Natural killer cell treated with Interleukin-12 subunit alpha and Interleukin-12 subunit beta and Interleukin-15 and Interleukin-18, amount 100 ng/mL, for 72 hours (primary cell): ENCODE results near the gene KCNK3. TPM values are rescaled to one million over a fixed set of nuclear protein-coding genes. Genes with fewer than 3 reads are reported as not detected.

ENCODE experiments used
- ATAC-seq, 2 donors: fragments of 150-1000 bp; cut with Tn5 transposase in 1 of 2; sonication (Bioruptor Pico), chemical (Tn5 transposase) in 1 of 2; 2 replicates each; pipeline ENCODE4 v1.10.0; 2021
- DNase-seq: peaks from one replicate; pipeline ENCODE4 v3.0.0; 2022; ENCODE audit warnings: low spot score
- H3K27ac Mint-ChIP-seq, 2 donors: 1 replicate in 1 of 2; 2 replicates in 1 of 2; pipeline ENCODE4 v1.8.0; 2022; ENCODE audit warnings: mixed read lengths in 2 of 2, mild to moderate bottlenecking in 1 of 2, moderate library complexity in 1 of 2
- H3K27me3 Mint-ChIP-seq, 2 donors: 1 replicate in 1 of 2; 2 replicates in 1 of 2; pipeline ENCODE4 v1.8.0; 2022; ENCODE audit warnings: mixed read lengths in 2 of 2
- H3K36me3 Mint-ChIP-seq: one replicate; pipeline ENCODE4 v1.8.0; 2022; ENCODE audit warnings: mixed read lengths
- H3K4me1 Mint-ChIP-seq, 2 donors: 1 replicate in 1 of 2; 2 replicates in 1 of 2; pipeline ENCODE4 v1.8.0; 2022; ENCODE audit warnings: low read depth in 2 of 2, mixed read lengths in 2 of 2, mild to moderate bottlenecking in 1 of 2
- H3K4me3 Mint-ChIP-seq: one replicate; pipeline ENCODE4 v1.8.0; 2022; ENCODE audit warnings: mixed read lengths
- H3K9me3 Mint-ChIP-seq: 2 replicates; pipeline ENCODE4 v1.8.0; 2022; ENCODE audit warnings: mixed read lengths
- total RNA-seq, 2 donors: library from RNA; stranded (reverse); gene quantifications; one replicate each; pipeline ENCODE4 v1.2.3, GENCODE V29; 2022

KCNK3 gene
- total RNA-seq, 2 donors from 2014 or later = not detected

GRCh38 chr2:26729311-26729710 is 36.8 kb downstream of the KCNK3 start:
- no peak overlapping the region for H3K27ac Mint-ChIP-seq
- peaks cover 10 to 22% of the 10 kb centered on the region in 2 donors for H3K27me3 Mint-ChIP-seq
- H3K4me1 Mint-ChIP-seq = no peaks in the 10 kb centered on the region
- H3K36me3 Mint-ChIP-seq = no peaks in the 10 kb centered on the region
- no peak for DNase-seq
- no peak for ATAC-seq
- no peak overlapping the region for H3K4me3 Mint-ChIP-seq
- no peaks in the 10 kb centered on the region for H3K9me3 Mint-ChIP-seq

GRCh38 chr2:26730549-26731344 is 38.2 kb downstream of the KCNK3 start:
- H3K27me3 Mint-ChIP-seq = peaks cover 10 to 24% of the 10 kb centered on the region in 2 donors
- ATAC-seq (no peak), DNase-seq (no peak)
- no peak overlapping the region for H3K4me3 Mint-ChIP-seq
- no peak overlapping the region for H3K27ac Mint-ChIP-seq
- H3K9me3 Mint-ChIP-seq = no peaks in the 10 kb centered on the region
- no peaks in the 10 kb centered on the region for H3K36me3 Mint-ChIP-seq
- H3K4me1 Mint-ChIP-seq = peaks cover 0 to 6% of the 10 kb centered on the region in 2 donors

- no peaks in the 10 kb centered on the region for H3K9me3 Mint-ChIP-seq
- no peak for ATAC-seq
- H3K27ac Mint-ChIP-seq = no peak overlapping the region
- DNase-seq = no peak
- H3K27me3 Mint-ChIP-seq = peaks cover 10 to 19% of the 10 kb centered on the region in 2 donors
- H3K36me3 Mint-ChIP-seq = no peaks in the 10 kb centered on the region
- no peak overlapping the region for H3K4me3 Mint-ChIP-seq
- peaks cover 0 to 6% of the 10 kb centered on the region in 2 donors for H3K4me1 Mint-ChIP-seq
Observed at GRCh38 chr2:26731714-26732113, 39.2 kb downstream of the KCNK3 start.

- Mint-ChIP-seq H3K36me3 (no peaks in the 10 kb centered on the region), H3K4me1 (peaks cover 0 to 8% of the 10 kb centered on the region in 2 donors), H3K27ac (no peak overlapping the region), H3K27me3 (peaks cover 10 to 19% of the 10 kb centered on the region in 2 donors), H3K9me3 (no peaks in the 10 kb centered on the region), H3K4me3 (no peak overlapping the region)
- ATAC-seq (no peak), DNase-seq (no peak)
Observed at GRCh38 chr2:26732446-26732845, 39.9 kb downstream of the KCNK3 start.

GRCh38 chr2:26733413-26733812 is 40.9 kb downstream of the KCNK3 start:
- H3K4me1 Mint-ChIP-seq = peaks cover 0 to 8% of the 10 kb centered on the region in 2 donors
- H3K9me3 Mint-ChIP-seq = no peaks in the 10 kb centered on the region
- H3K36me3 Mint-ChIP-seq = no peaks in the 10 kb centered on the region
- no peak for DNase-seq
- no peak overlapping the region for H3K4me3 Mint-ChIP-seq
- ATAC-seq = no peak
- H3K27ac Mint-ChIP-seq = no peak overlapping the region
- peaks cover 10 to 19% of the 10 kb centered on the region in 2 donors for H3K27me3 Mint-ChIP-seq

- Mint-ChIP-seq H3K4me1 (peaks cover 0 to 12% of the 10 kb centered on the region in 2 donors), H3K36me3 (no peaks in the 10 kb centered on the region), H3K4me3 (no peak overlapping the region), H3K9me3 (no peaks in the 10 kb centered on the region), H3K27ac (no peak overlapping the region), H3K27me3 (peaks cover 10 to 19% of the 10 kb centered on the region in 2 donors)
- ATAC-seq = no peak
- DNase-seq = no peak
Observed at GRCh38 chr2:26735097-26735496, 42.6 kb downstream of the KCNK3 start.

- no peaks in the 10 kb centered on the region for H3K36me3 Mint-ChIP-seq
- peaks cover 10 to 18% of the 10 kb centered on the region in 2 donors for H3K27me3 Mint-ChIP-seq
- H3K4me3 Mint-ChIP-seq = no peak overlapping the region
- no peak overlapping the region for H3K27ac Mint-ChIP-seq
- H3K9me3 Mint-ChIP-seq = no peaks in the 10 kb centered on the region
- ATAC-seq (peak in 1 of 2 donors; percentile 32), DNase-seq (no peak)
- H3K4me1 Mint-ChIP-seq = peaks cover 9 to 16% of the 10 kb centered on the region in 2 donors
Observed at GRCh38 chr2:26735883-26736588, 43.5 kb downstream of the KCNK3 start.

GRCh38 chr2:26737221-26737620 is 44.7 kb downstream of the KCNK3 start:
- no peak overlapping the region for H3K27ac Mint-ChIP-seq
- DNase-seq (no peak), ATAC-seq (no peak)
- peaks cover 10 to 20% of the 10 kb centered on the region in 2 donors for H3K27me3 Mint-ChIP-seq
- no peak overlapping the region for H3K4me3 Mint-ChIP-seq
- peaks cover 16 to 24% of the 10 kb centered on the region in 2 donors for H3K4me1 Mint-ChIP-seq
- H3K36me3 Mint-ChIP-seq = no peaks in the 10 kb centered on the region
- no peaks in the 10 kb centered on the region for H3K9me3 Mint-ChIP-seq

- Mint-ChIP-seq H3K36me3 (no peaks in the 10 kb centered on the region), H3K4me3 (no peak overlapping the region), H3K27me3 (peaks cover 2 to 14% of the 10 kb centered on the region in 2 donors), H3K4me1 (peaks cover 16 to 27% of the 10 kb centered on the region in 2 donors), H3K9me3 (no peaks in the 10 kb centered on the region), H3K27ac (no peak overlapping the region)
- ATAC-seq (no peak), DNase-seq (no peak)
Observed at GRCh38 chr2:26738481-26738880, 46.0 kb downstream of the KCNK3 start.

GRCh38 chr2:26739514-26739913 is 47.0 kb downstream of the KCNK3 start:
- Mint-ChIP-seq H3K4me1 (peaks cover 16 to 27% of the 10 kb centered on the region in 2 donors), H3K27ac (no peak overlapping the region), H3K27me3 (peaks cover 0 to 12% of the 10 kb centered on the region in 2 donors), H3K4me3 (no peak overlapping the region), H3K9me3 (no peaks in the 10 kb centered on the region), H3K36me3 (no peaks in the 10 kb centered on the region)
- ATAC-seq (no peak), DNase-seq (no peak)

- Mint-ChIP-seq H3K36me3 (no peaks in the 10 kb centered on the region), H3K27me3 (peaks cover 0 to 9% of the 10 kb centered on the region in 2 donors), H3K4me1 (peaks cover 16 to 22% of the 10 kb centered on the region in 2 donors), H3K4me3 (no peak overlapping the region), H3K9me3 (no peaks in the 10 kb centered on the region), H3K27ac (no peak overlapping the region)
- ATAC-seq (no peak), DNase-seq (no peak)
Observed at GRCh38 chr2:26740346-26740745, 47.8 kb downstream of the KCNK3 start.

GRCh38 chr2:26740890-26741302 is 48.4 kb downstream of the KCNK3 start:
- Mint-ChIP-seq H3K4me1 (peaks cover 16 to 21% of the 10 kb centered on the region in 2 donors), H3K4me3 (peak overlapping the region; percentile 41), H3K27me3 (peaks cover 0 to 9% of the 10 kb centered on the region in 2 donors), H3K36me3 (no peaks in the 10 kb centered on the region), H3K9me3 (no peaks in the 10 kb centered on the region), H3K27ac (peak overlapping the region in 1 of 2 donors; percentile 4)
- no peak for DNase-seq
- ATAC-seq = peak; percentile 83 to 88

GRCh38 chr2:26742048-26742770 is 49.7 kb downstream of the KCNK3 start:
- Mint-ChIP-seq H3K4me3 (no peak overlapping the region), H3K27ac (peak overlapping the region in 1 of 2 donors; percentile 4)

More at GRCh38 chr2:26742048-26742770, 49.7 kb downstream of the KCNK3 start:
- ATAC-seq (no peak), DNase-seq (no peak)
- peaks cover 16 to 20% of the 10 kb centered on the region in 2 donors for H3K4me1 Mint-ChIP-seq
- H3K36me3 Mint-ChIP-seq = no peaks in the 10 kb centered on the region
- no peaks in the 10 kb centered on the region for H3K9me3 Mint-ChIP-seq
- H3K27me3 Mint-ChIP-seq = peaks cover 0 to 7% of the 10 kb centered on the region in 2 donors
